ENCODE measurements around the gene GULP1.

DNA sequence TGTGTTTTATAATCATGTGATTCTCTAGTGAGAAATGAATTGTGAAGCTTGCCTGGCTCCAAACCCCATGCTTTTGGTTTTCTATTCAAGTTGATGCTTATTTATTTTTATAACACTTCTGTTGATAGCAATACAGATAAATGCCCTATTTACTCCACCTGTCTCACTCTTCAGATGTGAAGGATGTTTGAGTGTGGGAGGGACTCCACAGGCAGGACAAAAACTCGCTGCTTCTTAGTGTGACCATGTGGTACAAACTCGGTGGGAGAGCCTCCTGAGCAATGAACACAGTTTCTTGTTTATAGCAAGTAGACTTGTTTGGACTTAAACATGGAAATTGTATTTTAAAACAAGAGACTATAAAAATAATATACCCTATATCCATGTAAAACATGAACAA, 219.7 kb downstream of the GULP1 start:
- TF ChIP-seq, protein P1, sequence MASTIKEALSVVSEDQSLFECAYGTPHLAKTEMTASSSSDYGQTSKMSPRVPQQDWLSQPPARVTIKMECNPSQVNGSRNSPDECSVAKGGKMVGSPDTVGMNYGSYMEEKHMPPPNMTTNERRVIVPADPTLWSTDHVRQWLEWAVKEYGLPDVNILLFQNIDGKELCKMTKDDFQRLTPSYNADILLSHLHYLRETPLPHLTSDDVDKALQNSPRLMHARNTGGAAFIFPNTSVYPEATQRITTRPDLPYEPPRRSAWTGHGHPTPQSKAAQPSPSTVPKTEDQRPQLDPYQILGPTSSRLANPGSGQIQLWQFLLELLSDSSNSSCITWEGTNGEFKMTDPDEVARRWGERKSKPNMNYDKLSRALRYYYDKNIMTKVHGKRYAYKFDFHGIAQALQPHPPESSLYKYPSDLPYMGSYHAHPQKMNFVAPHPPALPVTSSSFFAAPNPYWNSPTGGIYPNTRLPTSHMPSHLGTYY (CRISPR knock-in tag; IDR thresholded peaks at IDR 0.05): no peak
- TF ChIP-seq, protein P2, sequence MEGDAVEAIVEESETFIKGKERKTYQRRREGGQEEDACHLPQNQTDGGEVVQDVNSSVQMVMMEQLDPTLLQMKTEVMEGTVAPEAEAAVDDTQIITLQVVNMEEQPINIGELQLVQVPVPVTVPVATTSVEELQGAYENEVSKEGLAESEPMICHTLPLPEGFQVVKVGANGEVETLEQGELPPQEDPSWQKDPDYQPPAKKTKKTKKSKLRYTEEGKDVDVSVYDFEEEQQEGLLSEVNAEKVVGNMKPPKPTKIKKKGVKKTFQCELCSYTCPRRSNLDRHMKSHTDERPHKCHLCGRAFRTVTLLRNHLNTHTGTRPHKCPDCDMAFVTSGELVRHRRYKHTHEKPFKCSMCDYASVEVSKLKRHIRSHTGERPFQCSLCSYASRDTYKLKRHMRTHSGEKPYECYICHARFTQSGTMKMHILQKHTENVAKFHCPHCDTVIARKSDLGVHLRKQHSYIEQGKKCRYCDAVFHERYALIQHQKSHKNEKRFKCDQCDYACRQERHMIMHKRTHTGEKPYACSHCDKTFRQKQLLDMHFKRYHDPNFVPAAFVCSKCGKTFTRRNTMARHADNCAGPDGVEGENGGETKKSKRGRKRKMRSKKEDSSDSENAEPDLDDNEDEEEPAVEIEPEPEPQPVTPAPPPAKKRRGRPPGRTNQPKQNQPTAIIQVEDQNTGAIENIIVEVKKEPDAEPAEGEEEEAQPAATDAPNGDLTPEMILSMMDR (IDR thresholded peaks at IDR 0.05): no peak
- TF ChIP-seq KAT7 (CRISPR knock-in tag; IDR thresholded peaks at IDR 0.05; ENCODE audit: borderline replicate concordance) (no peak), NR2C2 (CRISPR knock-in tag; IDR thresholded peaks at IDR 0.05) (no peak), HMGA2 (CRISPR knock-in tag; IDR thresholded peaks at IDR 0.05) (no peak), FOXK1 (CRISPR knock-in tag; IDR thresholded peaks at IDR 0.05) (no peak), CREB1 (CRISPR knock-in tag; IDR thresholded peaks at IDR 0.05) (no peak), TEAD4 (CRISPR knock-in tag; IDR thresholded peaks at IDR 0.05) (no peak), RORB (CRISPR knock-in tag; IDR thresholded peaks at IDR 0.05) (no peak), ESRRA (CRISPR knock-in tag; IDR thresholded peaks at IDR 0.05; ENCODE audit: borderline replicate concordance) (no peak), ETV6 (CRISPR knock-in tag; IDR thresholded peaks at IDR 0.05) (no peak), ATF1 (CRISPR knock-in tag; IDR thresholded peaks at IDR 0.05) (no peak)
- TF ChIP-seq, protein P3, sequence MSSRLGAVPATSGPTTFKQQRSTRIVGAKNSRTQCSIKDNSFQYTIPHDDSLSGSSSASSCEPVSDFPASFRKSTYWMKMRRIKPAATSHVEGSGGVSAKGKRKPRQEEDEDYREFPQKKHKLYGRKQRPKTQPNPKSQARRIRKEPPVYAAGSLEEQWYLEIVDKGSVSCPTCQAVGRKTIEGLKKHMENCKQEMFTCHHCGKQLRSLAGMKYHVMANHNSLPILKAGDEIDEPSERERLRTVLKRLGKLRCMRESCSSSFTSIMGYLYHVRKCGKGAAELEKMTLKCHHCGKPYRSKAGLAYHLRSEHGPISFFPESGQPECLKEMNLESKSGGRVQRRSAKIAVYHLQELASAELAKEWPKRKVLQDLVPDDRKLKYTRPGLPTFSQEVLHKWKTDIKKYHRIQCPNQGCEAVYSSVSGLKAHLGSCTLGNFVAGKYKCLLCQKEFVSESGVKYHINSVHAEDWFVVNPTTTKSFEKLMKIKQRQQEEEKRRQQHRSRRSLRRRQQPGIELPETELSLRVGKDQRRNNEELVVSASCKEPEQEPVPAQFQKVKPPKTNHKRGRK (CRISPR knock-in tag; IDR thresholded peaks at IDR 0.05; ENCODE audit: borderline replicate concordance): no peak

Measured in WTC11 (cell line).